H54 (cell line): ENCODE results near the gene UQCRC1.

Source experiments
- DNase-seq: peaks from one replicate; pipeline ENCODE4 v3.0.0; 2011; ENCODE audit warnings: low spot score, mixed read lengths; ENCODE audit not compliant: insufficient read length
- FAIRE-seq: peaks from 3 replicates; lab custom pipeline; 2011; peaks lifted over from hg19 to GRCh38; lab: Jason Lieb, UNC
- POLR2A ChIP-seq: IDR thresholded peaks from 2 replicates; pipeline ENCODE4 v1.6.1; 2011; ENCODE audit warnings: low read depth, mild to moderate bottlenecking, low read length

UQCRC1 gene

DNA sequence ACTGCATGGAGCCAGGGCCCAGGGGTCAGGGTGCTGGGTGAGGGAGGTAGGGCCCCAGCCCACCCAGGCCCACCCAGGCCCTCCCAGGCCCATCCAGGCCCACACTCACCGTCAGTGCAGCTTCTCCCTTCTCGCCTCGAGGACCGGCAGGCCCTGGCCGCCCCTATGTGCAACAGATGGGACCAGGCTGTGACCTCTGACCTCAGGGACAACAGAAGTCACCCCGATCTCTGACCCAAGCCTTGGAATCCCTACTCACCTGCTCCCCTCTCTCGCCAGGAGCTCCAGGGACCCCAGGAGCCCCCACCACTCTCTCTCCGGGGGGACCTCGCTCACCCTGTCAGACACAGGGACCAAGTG is 43.1 kb downstream of the UQCRC1 start:
- DNase-seq (no peak), FAIRE-seq (no peak)
- no peak for TF ChIP-seq POLR2A

DNA sequence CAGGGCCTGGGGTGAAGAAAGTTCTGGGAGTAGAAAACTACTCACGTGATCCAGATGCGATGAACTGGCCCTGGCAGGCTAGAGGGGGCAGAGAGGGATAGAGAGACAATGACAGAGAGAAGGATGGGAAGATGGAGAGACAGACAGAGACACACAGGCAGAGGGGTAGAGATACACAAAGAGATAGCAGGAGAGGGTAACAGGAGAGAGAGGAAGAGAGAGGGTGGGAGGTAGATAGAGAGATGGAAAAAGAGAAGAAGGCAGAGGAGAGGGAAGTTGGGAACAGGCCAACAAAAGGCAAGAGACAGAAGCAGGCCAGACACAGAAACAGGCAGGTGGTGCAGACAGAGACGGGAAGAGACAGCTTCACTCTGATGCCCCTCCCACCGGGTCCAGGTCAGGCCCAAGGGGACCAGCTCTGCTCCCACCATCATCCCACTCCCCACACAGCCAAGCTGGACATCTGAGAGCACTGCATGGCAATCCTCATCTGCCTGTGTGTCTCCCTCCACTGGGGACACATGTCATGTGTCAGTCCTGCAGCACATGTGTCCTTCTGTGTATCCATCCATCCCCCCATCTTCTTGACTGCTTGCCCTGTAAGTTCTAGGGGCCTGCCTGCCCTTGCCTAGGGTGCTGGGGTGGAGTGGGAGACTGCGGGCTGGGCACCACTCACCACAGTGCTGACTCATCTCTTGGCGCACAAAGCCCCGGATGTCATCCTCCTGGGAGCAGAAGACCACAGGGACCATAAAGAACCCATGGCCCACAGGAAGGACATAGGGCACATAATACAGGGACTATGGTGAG is 43.6 kb downstream of the UQCRC1 start:
- DNase-seq (peak; percentile 90), FAIRE-seq (no peak)
- TF ChIP-seq POLR2A, result no peak

DNA sequence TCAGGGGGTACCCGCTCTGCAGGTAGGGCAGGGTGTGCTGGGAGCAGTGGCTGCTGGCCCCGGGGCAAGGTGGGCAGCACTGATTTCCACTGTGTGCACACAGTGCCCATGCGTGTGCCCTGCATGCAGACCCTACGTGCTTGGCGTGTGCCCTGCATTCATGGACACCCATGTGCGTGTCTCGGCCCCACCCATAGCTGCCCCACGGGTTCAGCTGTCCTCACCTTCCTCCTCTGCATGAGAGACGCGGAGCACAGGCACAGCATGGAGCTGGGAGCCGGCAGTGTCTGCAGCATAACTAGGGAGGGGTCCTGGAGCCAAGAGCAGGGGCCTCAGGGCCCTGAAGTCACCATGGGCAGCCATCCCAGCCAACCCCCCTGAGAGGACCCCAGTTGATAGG is 44.3 kb downstream of the UQCRC1 start:
- FAIRE-seq, result no peak
- TF ChIP-seq POLR2A, result no peak
- DNase-seq, result no peak

DNA sequence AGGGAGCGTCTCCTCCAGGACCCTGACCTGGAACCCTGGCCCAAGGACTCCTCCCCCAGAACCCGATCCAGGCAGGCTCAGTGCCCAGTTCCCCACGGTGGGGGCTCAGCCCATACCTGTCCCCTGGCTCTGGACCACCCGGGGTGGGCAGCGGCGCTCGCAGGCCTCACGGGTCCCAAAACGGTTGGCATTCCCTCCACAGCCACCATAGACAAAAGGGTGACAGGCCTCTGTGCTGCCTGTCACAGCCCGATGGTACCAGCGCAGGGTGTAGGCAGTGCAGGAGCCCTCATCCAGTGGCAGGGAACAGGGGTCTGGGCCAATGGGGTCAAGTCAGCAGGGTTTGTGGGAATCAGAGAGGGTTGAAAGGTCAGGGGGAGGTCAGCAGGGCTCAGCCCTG is 44.8 kb downstream of the UQCRC1 start:
- no peak for DNase-seq
- FAIRE-seq, result no peak
- no peak for TF ChIP-seq POLR2A

DNA sequence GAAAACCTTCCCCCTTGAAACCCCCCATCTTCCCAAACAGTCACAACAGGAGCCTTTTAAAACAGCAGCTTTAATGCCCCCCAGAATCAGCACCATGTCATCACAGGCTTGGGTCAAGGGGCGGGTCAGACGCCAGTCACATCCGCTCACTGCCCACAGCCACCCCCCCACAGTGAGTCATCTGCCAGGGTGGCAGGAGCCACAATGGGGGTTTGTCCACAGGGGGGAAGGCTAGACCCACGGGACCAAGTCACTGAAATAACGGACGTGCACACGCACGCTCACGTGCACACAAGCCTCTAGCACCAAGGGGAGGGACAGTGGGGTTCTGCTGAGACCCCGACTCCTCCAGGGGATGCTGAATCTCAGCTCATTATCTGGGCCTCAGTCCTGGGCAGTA is 45.4 kb downstream of the UQCRC1 start:
- TF ChIP-seq POLR2A, result no peak
- FAIRE-seq, result no peak
- peak; percentile 92 for DNase-seq

DNA sequence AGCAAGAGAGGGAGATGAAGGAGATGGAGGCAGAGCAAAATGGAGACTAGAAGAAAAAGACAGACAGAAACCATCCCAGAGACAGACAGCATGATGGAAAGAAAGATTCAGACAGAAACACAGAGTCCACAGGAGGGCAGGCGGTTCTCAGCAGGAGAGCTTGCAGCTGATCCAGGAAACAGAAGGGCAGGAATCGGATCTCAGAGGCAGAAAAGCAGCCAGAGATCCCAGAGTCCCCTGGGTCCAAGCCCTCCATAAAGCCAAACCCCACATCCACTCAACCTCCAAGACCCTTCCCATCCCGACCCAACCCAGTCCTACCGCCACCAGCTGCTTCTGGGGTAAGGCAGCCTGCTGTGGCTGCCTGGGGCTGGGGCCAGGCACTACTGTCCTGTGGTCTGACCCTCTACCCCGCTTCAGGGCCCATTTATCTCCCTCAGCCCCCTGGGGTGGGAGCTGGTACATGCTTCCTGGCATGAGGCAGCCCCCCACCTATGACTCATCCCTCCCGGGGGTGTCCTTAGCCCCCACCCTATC is 46.0 kb downstream of the UQCRC1 start, which contains the start of gene UCN2:
TSS of gene UCN2 (minus strand) at position 400 of the 537 bp plus-strand sequence. CDS start 657 bp downstream, outside the sequence.
- FAIRE-seq (no peak), DNase-seq (peak; percentile 52)
- no peak for TF ChIP-seq POLR2A

DNA sequence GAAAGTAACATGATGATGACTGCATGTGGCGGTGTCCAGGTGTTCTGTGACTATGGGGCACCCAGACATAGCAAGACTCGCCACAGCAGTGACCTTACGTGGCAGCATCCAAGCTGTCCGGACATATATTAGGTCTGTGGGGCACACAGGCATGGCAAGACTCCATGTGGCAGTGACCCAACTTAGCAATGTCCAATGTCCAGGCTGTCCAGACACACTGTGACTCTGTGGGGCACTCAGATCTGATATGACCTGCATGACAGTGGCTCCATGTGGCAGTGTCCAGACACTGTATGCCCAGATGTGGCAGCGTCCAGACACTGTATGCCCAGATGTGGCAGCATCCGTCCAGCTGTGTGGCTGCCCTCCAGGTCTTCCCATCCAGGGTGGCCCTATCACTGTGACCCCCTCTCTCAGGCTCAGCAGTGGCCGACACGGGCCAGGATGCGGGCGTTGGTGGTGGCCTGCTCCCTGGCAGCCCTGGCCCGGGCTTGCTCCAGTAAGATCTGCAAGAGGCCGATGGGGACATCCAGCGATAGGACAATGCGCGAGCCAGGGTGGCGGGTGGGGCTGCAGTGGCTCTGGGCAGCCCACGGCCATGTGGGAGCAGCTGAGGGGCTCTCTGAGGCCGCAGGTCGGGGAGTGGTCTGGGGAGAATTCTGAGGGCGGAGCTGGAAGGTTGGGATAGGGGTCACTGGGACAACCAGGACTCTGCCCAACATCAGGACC is 46.9 kb downstream of the UQCRC1 start:
- DNase-seq (no peak), FAIRE-seq (no peak)

DNA sequence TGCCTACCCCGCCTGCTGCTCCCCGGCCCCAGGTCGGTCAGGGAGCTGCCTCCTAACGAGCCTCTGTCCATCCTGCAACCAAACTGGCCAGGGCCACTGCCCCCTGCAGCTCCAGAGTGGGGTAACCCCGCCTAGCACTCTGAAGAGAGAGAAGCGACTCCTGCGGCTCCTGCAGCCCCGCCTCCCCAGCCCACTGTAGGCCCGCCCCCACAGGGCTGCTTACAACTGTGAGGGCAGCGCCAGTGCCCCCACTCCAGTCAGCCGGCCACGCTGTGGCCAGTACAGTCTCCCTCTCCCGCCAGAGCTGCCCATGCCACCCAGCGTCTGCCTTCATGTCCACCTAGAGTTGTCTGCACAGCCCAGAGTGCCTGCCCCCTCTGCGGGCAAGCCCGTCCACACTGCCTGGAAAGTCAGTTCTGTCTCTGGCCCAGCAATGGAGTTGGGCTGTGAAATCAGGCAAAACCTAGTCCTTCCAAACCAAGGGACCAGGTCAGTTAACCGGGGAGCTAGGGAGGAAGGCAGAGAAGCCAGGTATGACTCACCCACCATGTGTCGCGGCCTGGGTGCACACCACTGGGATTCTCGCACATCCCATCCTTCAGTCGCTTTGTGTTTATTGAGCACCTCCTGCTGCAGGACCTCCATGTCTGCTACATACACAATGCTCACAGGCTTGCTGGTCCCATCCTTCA is 48.3 kb downstream of the UQCRC1 start:
- DNase-seq, result peak; percentile 77
- FAIRE-seq, result peak; percentile 27
- TF ChIP-seq POLR2A, result peak; percentile 88

More for the DNA sequence above, 46.9 kb downstream of the UQCRC1 start:
- no peak for TF ChIP-seq POLR2A

DNA sequence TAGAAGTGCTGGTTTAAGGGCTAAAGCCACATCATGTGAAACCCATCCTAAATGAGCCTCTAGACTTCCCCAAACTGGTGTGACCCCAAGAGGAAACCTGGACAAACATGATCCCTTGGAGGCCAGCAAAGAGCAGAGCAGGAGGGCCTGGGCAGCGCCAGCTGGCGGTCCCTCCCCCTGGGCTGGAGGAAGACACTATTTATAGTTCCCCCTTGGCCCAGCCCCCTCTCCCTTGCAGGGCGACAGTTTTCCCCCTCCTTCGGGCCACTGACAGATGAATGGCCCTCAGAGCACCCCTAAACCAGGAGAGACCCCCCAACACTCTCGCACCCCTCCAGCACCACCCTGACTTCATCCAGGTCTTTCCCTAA is 48.8 kb downstream of the UQCRC1 start:
- no peak for DNase-seq
- no peak for TF ChIP-seq POLR2A

DNA sequence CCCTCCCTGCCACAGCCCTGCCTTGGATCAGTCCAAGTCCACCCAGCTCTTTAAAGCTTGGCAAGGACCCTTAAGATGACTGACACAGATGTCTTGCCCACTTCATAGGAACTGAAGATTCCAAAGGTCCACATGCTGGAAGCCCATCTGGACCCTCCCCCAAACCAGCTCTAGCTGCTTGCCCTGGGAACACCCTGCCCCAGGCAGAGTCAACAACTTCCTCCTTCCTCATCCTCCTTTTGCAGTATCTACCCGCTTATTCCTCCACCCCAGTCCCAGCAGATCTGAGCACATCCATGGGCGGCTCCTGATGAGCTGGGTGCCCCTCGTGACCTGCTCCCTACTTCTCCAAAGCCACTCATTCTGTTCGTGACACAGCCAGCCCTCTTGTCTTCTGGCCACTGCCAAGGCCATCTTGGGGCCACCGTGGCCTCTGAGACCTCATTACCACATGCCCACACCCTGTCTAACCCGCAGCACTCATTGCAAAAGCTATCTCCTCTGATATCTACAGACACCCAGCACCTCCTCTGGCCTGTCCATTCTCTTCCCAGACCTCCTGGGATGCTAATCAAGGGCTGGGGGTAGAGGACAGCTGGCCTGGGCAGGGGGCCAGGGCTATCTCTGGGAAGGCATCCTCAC is 50.8 kb downstream of the UQCRC1 start:
- FAIRE-seq, result no peak
- TF ChIP-seq POLR2A, result no peak
- DNase-seq, result no peak

More for the DNA sequence above, 48.8 kb downstream of the UQCRC1 start:
- no peak for FAIRE-seq

DNA sequence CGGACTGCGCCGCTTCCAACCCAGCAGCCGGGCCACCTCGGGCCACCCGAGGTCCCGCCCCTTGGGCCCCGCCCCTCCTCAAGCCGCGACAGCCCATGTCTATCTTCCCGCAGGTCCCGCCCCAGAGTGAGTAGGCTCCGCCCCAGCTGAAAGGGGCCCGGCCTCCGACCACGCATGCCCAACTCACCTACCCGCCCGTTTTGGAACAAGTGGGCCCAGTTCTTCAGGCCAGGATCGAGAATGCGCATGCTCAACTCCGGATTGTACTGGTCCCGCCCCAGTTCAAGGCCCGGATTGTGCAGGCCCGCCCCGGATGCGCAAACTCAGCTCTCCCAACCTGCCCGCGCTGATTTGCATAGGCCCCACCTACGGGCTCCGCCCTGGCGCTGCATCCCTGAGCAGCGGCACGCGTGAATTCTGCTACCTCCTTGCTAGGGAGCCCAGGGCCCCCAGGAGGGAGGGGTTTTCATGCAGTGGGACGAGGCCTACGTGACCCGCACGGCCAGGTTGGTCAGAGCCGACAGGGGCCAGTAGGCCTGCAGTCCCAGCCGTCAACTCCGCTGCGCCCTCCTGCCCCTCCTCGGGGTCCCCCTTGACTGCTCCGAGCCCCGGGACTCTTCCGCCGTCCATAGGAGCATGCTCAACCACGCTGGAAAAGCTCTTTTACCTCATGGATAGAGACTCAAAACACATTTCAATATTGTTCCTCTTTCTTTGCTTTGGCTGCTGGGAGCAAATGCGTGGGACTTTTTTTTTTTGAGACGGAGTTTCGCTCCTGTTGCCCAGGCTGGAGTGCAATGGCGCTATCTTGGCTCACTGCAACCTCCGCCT is 52.4 kb downstream of the UQCRC1 start, which contains the start of gene PFKFB4:
TSS of gene PFKFB4 (minus strand) at position 8 of the 831 bp plus-strand sequence. CDS start 26 bp downstream, outside the sequence.
- TF ChIP-seq POLR2A, result no peak
- DNase-seq, result peak; percentile 89
- peak; percentile 79 for FAIRE-seq
